Measurements from ENCODE around the gene ZCCHC24. TPM values are rescaled to one million over a fixed set of nuclear protein-coding genes. Genes with fewer than 3 reads are reported as not detected.

The ZCCHC24 gene
- total and polyA plus RNA-seq, 8 donors, result 9.7 to 60.3 (median 34.3) TPM

DNA sequence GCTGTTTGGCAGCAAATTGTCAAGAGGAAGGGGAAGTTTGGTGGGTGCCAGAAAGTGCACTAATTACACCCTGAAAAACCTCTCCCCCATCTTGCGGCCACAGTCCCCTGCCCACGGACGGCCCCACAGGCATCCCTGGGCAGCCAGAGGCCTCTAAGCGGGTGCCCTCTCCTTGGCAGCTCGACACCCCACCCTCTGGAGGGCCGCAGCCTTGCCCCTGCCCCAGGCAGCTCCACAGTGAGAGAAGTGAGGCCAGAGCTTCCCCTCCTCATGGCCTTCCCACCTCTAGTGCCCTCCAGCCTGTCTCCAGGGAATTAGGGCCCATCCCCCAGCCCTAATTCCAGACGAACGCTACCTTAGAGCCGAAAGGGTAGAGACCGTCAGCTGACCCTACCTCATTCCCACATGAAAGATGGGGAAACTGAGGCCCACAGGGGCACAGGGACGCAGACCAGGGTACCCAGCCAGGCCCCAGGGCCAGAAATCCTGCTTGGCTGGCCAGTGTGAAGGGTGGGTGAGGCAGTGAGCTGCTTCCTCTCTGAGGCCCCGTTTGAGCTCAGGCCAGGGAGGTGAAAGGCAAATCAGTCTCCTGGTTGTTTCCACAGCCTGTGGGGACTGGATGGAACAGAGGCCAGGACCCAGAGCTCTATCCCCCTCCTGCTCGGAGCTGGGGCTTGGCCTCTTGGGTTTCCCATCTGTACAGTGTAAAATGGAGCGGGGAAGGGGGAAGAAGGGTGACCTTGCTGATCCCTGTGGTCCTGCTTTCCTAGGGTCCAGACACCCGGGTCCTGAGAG is 10.0 kb downstream of the ZCCHC24 start:
- peak in 1 of 2 donors; percentile 78 for DNase-seq
- H3K36me3 ChIP-seq, result peaks cover 4 to 25% (median 19%) of the 10 kb centered on the region in 4 donors
- H3K27me3 ChIP-seq, result no peaks in the 10 kb centered on the region
- 31 to 64% (median 60%) methylated on average over 13 to 15 of the region's 15 CpGs for WGBS, 5 donors
- H3K4me1 ChIP-seq, result peaks cover 68 to 100% (median 88%) of the 10 kb centered on the region in 4 donors
- no peak for TF ChIP-seq POLR2A (IDR thresholded peaks at IDR 0.05)
- no peak for TF ChIP-seq POLR2AphosphoS5 (IDR thresholded peaks at IDR 0.05)
- TF ChIP-seq, protein P1, sequence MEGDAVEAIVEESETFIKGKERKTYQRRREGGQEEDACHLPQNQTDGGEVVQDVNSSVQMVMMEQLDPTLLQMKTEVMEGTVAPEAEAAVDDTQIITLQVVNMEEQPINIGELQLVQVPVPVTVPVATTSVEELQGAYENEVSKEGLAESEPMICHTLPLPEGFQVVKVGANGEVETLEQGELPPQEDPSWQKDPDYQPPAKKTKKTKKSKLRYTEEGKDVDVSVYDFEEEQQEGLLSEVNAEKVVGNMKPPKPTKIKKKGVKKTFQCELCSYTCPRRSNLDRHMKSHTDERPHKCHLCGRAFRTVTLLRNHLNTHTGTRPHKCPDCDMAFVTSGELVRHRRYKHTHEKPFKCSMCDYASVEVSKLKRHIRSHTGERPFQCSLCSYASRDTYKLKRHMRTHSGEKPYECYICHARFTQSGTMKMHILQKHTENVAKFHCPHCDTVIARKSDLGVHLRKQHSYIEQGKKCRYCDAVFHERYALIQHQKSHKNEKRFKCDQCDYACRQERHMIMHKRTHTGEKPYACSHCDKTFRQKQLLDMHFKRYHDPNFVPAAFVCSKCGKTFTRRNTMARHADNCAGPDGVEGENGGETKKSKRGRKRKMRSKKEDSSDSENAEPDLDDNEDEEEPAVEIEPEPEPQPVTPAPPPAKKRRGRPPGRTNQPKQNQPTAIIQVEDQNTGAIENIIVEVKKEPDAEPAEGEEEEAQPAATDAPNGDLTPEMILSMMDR (IDR thresholded peaks at IDR 0.05), result no peak
- no peak for TF ChIP-seq EP300 (IDR thresholded peaks at IDR 0.05)
- no peaks in the 10 kb centered on the region for H3K9me3 ChIP-seq
- peak overlapping the region in 2 of 4 donors; percentile 3 to 10 for H3K4me3 ChIP-seq
- intact Hi-C loops (cut with DNase I; ENCODE audit: low total_unique reads), result no loop called here
- H3K27ac ChIP-seq, result peak overlapping the region; percentile 28 to 95 (median 88)

DNA sequence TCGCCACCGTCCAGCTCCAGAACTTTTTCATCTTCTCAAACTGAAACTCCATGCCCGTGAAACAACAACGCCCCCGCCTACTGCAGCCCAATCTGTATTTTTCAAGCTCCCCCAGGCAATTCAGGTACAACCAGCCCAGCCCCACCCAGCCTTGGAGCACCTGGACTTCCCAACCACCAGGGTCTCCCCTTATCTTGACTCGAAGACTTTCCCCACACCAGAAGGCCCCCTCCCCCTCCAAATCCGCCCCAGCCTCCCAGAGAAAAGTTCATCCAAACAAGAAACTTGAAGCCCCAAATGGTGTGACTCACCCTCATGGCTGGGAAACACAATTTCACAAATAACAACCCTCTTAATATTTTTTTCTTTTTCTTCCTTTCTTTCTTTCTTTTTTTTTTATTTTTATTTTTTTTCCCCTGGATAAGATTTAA is 10.6 kb downstream of the ZCCHC24 start:
- Histone ChIP-seq H3K4me3 (peak overlapping the region in 1 of 4 donors; percentile 10), H3K36me3 (peaks cover 4 to 32% (median 25%) of the 10 kb centered on the region in 4 donors), H3K27me3 (no peaks in the 10 kb centered on the region), H3K27ac (peak overlapping the region; percentile 52 to 95 (median 88)), H3K4me1 (peaks cover 68 to 99% (median 84%) of the 10 kb centered on the region in 4 donors), H3K9me3 (no peaks in the 10 kb centered on the region)
- 52 to 69% (median 63%) methylated on average over 7 of the region's 7 CpGs for WGBS, 5 donors
- DNase-seq, result peak in 1 of 2 donors; percentile 77
- no peak for TF ChIP-seq EP300 (IDR thresholded peaks at IDR 0.05)
- intact Hi-C loops (cut with DNase I; ENCODE audit: low total_unique reads), result no loop called here

DNA sequence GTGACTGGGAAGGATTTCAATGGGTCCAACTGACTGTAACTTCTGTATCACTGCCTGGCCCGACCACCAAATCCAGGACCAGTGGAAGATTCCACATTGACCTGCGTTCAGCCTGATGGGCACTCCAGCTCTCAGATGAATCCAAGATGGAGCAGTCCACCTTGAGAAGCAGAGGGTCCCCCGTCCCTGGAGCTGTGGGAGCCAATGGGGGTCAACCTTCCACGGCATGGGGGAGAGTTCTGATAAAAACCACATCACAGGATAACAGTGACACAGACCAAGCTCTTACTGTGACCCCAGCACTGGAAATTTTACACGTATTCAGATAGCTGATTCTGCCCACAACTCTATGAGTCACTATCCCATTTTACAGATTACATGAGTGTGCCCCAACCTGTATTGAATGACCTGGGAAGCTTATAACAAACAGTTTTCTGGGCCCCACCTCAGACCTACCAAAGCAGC is 11.2 kb downstream of the ZCCHC24 start:
- TF ChIP-seq EP300 (IDR thresholded peaks at IDR 0.05) (no peak), POLR2A (IDR thresholded peaks at IDR 0.05) (no peak), POLR2AphosphoS5 (IDR thresholded peaks at IDR 0.05) (no peak)
- TF ChIP-seq, protein P1 (IDR thresholded peaks at IDR 0.05), result no peak
- no peak for DNase-seq
- Histone ChIP-seq H3K4me1 (peaks cover 65 to 95% (median 79%) of the 10 kb centered on the region in 4 donors), H3K27me3 (no peaks in the 10 kb centered on the region), H3K9me3 (no peaks in the 10 kb centered on the region), H3K36me3 (peaks cover 4 to 38% (median 31%) of the 10 kb centered on the region in 4 donors), H3K4me3 (no peak overlapping the region), H3K27ac (peak overlapping the region in 4 of 5 donors; percentile 73 to 95 (median 89))
- intact Hi-C loops (cut with DNase I; ENCODE audit: low total_unique reads), result no loop called here
- 74 to 82% (median 77%) methylated on average over 3 to 5 of the region's 5 CpGs for WGBS, 5 donors

DNA sequence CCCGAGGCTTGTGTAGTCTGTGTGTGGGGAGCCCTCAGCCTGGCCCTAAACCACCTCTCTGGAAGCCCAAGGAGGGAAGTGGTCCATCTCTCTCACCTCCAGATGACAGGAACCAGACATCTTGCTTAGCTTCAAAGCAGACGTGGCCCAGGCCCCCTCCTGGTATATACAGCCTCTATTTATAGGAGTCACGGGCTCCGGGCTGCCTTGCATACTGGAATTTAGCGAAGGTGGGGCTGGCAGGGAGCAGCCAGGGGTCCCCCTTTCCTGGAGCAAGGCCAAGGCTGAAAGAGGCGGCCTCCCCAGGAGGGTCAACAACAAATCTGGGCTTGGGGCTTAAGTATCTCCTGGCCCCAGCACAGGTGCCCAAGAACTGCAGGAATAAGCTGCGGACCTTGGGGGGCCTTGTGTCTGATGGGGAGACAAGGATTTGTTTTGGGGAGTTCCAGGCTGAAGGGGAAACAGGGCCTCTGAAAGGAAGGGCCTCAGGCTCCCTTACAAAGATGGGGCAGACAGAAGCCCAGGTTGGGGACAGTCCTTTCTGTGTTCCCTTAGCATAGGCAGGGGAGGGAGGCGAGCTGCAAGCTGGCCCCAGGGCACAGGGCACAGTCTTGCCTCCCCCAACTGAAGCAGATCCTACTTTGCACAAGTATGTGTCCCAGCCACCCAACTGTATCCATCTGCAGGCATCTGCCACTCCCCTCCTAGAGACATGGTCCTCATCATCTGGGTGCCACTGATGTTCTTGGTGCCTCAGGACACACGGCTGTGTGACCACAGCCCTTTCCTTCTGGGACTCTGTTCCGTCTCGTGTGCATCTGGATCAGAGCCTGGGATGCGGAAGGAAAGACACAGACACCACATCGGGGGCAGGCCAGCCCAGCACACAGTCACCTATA is 11.9 kb downstream of the ZCCHC24 start:
- Histone ChIP-seq H3K36me3 (peaks cover 4 to 41% (median 36%) of the 10 kb centered on the region in 4 donors), H3K27ac (peak overlapping the region in 4 of 5 donors; percentile 73 to 95 (median 89)), H3K4me1 (peaks cover 58 to 88% (median 72%) of the 10 kb centered on the region in 4 donors), H3K27me3 (no peaks in the 10 kb centered on the region), H3K9me3 (no peaks in the 10 kb centered on the region), H3K4me3 (no peak overlapping the region)
- peak in 1 of 3 donors; percentile 37 for TF ChIP-seq POLR2AphosphoS5 (IDR thresholded peaks at IDR 0.05)
- TF ChIP-seq EP300 (IDR thresholded peaks at IDR 0.05), result no peak
- no peak for TF ChIP-seq POLR2A (IDR thresholded peaks at IDR 0.05)
- TF ChIP-seq, protein P1 (IDR thresholded peaks at IDR 0.05), result no peak
- intact Hi-C loops (cut with DNase I; ENCODE audit: low total_unique reads), result no loop called here
- peak in 1 of 2 donors; percentile 71 for DNase-seq
- 67 to 84% (median 78%) methylated on average over 13 of the region's 13 CpGs for WGBS, 5 donors

Measured in stomach (tissue), 9 donors.